AG04449 (cell line): ENCODE measurements around the gene SPEG.

Source experiments
- CTCF ChIA-PET: fragments of 350-600 bp; formaldehyde crosslinking; extraction: SDS; loops from one replicate; lab custom pipeline; 2021; ENCODE audit warnings: antibody characterized with exemption; lab: Yijun Ruan, JAX
- POLR2A ChIA-PET: fragments of 400-600, 350-600 bp; formaldehyde crosslinking; extraction: SDS; loops from one replicate; lab custom pipeline; 2020; ENCODE audit warnings: antibody characterized with exemption, inconsistent platforms; lab: Yijun Ruan, JAX
- DNase-seq: peaks from one replicate; pipeline ENCODE4 v3.0.0-alpha.2; 2010; ENCODE audit warnings: low read depth, low spot score
- H3K4me3 ChIP-seq: 2 replicates; pipeline ENCODE4 v1.5.1; 2011; ENCODE audit warnings: low read depth, mild to moderate bottlenecking, control low read depth, low read length
- TF ChIP-seq, protein P1 (sequence below): IDR thresholded peaks from one replicate; pipeline ENCODE4 v1.5.1; 2011; ENCODE audit warnings: mild to moderate bottlenecking, moderate library complexity, low read length, control low read depth, inconsistent platforms; ENCODE audit not compliant: insufficient read depth; ENCODE audit errors: missing control alignments

SPEG gene

DNA sequence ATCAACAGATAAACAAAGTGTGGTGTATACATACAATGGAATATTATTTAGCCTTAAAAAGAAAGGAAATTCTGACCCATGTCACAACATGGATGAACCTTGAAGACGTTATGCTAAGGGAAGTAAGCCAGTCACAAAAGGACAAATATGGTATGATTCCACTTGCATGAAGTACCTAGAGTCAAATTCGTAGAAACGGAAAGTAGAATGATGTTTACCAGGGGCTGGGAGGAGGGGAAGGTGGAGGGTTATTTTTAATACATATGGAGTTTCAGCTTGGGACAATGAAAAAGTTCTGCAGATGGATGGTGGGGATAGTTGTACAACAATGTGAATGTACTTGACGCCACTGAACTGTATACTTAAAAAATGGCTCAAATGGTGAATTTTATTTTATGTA lies 19.8 kb upstream of the SPEG start:
- POLR2A ChIA-PET = no interaction called here
- no peak for DNase-seq
- TF ChIP-seq, protein P1, sequence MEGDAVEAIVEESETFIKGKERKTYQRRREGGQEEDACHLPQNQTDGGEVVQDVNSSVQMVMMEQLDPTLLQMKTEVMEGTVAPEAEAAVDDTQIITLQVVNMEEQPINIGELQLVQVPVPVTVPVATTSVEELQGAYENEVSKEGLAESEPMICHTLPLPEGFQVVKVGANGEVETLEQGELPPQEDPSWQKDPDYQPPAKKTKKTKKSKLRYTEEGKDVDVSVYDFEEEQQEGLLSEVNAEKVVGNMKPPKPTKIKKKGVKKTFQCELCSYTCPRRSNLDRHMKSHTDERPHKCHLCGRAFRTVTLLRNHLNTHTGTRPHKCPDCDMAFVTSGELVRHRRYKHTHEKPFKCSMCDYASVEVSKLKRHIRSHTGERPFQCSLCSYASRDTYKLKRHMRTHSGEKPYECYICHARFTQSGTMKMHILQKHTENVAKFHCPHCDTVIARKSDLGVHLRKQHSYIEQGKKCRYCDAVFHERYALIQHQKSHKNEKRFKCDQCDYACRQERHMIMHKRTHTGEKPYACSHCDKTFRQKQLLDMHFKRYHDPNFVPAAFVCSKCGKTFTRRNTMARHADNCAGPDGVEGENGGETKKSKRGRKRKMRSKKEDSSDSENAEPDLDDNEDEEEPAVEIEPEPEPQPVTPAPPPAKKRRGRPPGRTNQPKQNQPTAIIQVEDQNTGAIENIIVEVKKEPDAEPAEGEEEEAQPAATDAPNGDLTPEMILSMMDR = no peak
- no peak overlapping the region for H3K4me3 ChIP-seq
- CTCF ChIA-PET = interaction anchor here (2.3 kb wide), 1 partner anchor 13 kb away, joined by 10 read pairs; no protein-coding TSS in a partner anchor

GRCh38 chr2:219415580-219416234 lies 18.9 kb upstream of the SPEG start:
- POLR2A ChIA-PET = no interaction called here
- H3K4me3 ChIP-seq = no peak overlapping the region
- CTCF ChIA-PET = interaction anchor here (0.8 to 2.3 kb wide), 7 partner anchors 9 to 115 kb away, joined by 3 to 10 read pairs (median 5); partner anchors contain the start of gene SPEG
- TF ChIP-seq, protein P1 = no peak
- no peak for DNase-seq

GRCh38 chr2:219416235-219416602 lies 18.4 kb upstream of the SPEG start:
- ChIA-PET POLR2A (no interaction called here), CTCF (interaction anchor here (0.8 to 4.7 kb wide), 11 partner anchors 8 to 115 kb away, joined by 3 to 18 read pairs (median 5); partner anchors contain the start of gene SPEG)
- TF ChIP-seq, protein P1 = no peak
- no peak overlapping the region for H3K4me3 ChIP-seq
- no peak for DNase-seq

GRCh38 chr2:219416938-219417337 lies 17.7 kb upstream of the SPEG start:
- TF ChIP-seq, protein P1 = no peak
- DNase-seq = no peak
- H3K4me3 ChIP-seq = no peak overlapping the region
- POLR2A ChIA-PET = no interaction called here
- CTCF ChIA-PET = interaction anchor here (1.0 to 4.7 kb wide), 10 partner anchors 11 to 114 kb away, joined by 3 to 18 read pairs (median 4); partner anchors contain the start of gene SPEG

GRCh38 chr2:219417374-219417773 lies 17.3 kb upstream of the SPEG start:
- H3K4me3 ChIP-seq = no peak overlapping the region
- POLR2A ChIA-PET = no interaction called here
- TF ChIP-seq, protein P1 = no peak
- DNase-seq = no peak
- CTCF ChIA-PET = interaction anchor here (1.0 to 4.7 kb wide), 8 partner anchors 11 to 113 kb away, joined by 3 to 18 read pairs (median 4); partner anchors contain the start of gene SPEG

GRCh38 chr2:219418155-219419011 lies 16.3 kb upstream of the SPEG start, which contains the start of gene DES:
DES (plus strand) TSS chr2:219418377; CDS start chr2:219418463, 86 bp downstream.
- TF ChIP-seq, protein P1 = no peak
- CTCF ChIA-PET = interaction anchor here (0.8 to 4.7 kb wide), 9 partner anchors 10 to 112 kb away, joined by 3 to 18 read pairs (median 5); no protein-coding TSS in a partner anchor
- H3K4me3 ChIP-seq = no peak within 1 kb of the TSS
- POLR2A ChIA-PET = no interaction called here
- DNase-seq = no peak
